ENCODE results near the gene TSPEAR.

Gene TSPEAR

DNA sequence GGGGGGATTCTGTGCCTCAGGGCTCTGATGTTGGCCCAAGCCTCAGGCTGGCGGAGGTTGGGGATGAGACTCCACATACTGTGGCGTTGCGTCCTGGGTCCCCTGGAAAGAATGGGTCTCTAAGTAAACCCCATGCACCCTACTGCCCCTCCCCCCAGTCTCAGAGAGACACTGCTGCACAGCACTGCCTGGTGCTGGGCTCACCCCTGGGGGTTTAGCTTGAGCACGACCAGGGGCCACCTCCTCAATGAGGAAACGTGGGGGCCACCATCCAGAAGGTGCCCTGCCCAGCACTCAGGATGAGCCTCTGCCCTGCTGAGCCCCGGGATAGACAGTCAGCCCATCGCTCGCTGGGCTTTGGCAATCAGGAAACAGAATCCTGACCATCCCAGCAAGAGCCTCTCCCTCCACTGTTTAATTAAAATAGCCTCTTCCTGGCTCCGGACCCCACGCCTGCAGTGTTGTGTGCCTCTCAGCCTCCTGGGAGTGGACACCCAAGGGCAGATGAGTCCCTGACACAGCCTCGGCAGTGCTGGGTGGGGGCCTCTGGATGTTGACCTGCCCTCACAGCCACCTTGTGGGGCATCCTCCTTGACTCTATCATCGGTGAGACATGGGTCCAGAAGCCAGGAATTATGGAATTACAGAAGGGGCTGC, 141.4 kb downstream of the TSPEAR start:
- no peak overlapping the region for H3K27ac ChIP-seq
- TF ChIP-seq, protein P1, sequence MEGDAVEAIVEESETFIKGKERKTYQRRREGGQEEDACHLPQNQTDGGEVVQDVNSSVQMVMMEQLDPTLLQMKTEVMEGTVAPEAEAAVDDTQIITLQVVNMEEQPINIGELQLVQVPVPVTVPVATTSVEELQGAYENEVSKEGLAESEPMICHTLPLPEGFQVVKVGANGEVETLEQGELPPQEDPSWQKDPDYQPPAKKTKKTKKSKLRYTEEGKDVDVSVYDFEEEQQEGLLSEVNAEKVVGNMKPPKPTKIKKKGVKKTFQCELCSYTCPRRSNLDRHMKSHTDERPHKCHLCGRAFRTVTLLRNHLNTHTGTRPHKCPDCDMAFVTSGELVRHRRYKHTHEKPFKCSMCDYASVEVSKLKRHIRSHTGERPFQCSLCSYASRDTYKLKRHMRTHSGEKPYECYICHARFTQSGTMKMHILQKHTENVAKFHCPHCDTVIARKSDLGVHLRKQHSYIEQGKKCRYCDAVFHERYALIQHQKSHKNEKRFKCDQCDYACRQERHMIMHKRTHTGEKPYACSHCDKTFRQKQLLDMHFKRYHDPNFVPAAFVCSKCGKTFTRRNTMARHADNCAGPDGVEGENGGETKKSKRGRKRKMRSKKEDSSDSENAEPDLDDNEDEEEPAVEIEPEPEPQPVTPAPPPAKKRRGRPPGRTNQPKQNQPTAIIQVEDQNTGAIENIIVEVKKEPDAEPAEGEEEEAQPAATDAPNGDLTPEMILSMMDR (conservative IDR thresholded peaks at IDR 0.05), result no peak

DNA sequence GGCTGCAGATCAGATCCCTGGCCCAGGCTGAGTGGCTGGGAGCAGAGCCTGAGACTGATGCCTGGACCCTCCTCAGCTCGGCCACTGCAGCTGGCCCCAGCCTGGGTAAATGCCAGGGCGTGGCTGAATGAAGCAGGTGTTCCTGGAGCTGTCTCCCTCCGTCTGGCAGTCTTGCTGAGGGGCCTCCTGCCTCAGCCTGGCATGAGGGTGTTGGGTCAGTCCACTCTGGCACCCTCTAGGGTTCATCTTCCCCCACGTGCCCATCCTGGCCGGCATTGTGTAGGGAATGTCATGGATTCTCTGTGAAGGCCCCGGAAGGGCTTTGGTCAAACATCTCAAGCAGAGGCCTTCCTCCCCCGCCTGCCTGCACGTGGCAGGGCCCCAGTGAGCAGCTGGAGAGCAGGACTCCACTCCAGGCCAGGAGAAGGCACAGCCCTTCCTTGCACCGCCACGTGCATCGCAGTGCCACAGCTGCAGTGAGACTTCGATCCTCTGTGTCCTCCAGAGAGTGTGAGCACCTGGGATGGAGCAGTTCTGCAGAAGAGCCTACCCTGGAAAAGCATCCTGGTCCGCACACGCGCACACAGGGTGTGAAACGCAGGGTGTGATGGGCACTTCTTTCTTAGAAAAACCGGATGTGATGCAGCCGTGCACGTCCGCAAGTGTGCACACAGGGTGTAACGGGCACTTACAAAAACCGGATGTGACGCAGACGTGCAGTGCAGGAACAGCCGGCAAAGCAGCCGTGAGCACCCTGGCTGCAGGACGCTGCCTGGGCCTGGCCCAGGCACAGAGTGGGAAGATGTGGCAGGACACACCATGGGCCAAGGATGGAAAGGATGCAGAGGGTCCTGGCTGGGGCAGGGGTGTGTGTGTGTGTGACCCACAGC, 142.5 kb downstream of the TSPEAR start:
- H3K27ac ChIP-seq, result no peak overlapping the region
- TF ChIP-seq, protein P1 (conservative IDR thresholded peaks at IDR 0.05), result no peak

DNA sequence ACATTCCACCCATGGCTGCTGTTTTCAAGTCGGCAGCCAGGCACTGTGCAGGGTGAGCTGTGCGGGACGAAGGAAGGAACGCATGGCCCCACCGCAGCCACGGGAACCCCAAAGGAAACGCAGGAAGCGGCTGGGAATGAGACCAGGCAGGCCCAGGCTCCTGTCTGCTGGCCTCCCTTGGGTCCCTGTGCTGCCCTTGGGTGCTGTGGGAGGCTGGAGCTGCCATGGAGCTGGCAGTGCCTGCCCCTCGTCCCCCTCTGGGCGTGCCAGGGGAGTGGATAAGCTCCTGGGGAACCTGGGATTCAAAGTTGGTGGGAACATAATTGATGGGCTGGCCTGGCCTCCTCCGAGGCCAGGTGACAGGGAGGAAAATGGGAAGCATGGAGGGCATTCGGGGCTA, 143.1 kb downstream of the TSPEAR start:
- no peak overlapping the region for H3K27ac ChIP-seq
- TF ChIP-seq, protein P1 (conservative IDR thresholded peaks at IDR 0.05), result no peak

DNA sequence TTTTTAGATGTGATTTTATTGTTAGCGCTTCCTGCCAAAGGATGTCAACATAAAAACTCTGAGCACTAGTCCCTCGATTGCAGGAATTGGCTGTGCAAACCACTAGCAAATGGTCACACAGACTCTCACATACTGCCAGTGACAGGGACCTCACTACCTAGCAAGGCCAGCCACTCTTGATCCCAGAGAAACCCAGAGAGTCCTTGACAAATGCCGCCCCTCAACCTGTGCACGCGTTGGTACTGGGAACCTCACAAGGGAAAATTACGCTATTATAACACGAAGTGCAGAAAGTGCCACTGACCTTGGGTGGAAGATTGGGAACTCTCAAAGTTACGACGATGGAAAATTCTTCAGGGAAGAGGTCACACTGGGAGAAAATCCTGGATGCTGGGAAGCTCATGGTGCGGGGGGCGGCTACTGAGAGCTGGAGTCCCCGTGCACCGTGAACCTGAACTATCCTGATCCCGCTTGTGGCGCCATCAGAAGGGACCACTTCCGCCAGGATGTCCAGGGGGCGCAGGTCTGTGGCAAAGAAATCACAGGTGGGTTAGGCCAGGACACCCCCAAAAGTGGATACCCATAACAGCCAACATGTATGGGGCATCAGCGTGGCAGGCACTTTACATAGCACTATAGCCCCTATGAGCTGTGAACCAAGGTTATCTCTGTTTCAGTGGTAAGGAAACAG, 143.7 kb downstream of the TSPEAR start:
- TF ChIP-seq, protein P1 (conservative IDR thresholded peaks at IDR 0.05), result no peak
- no peak overlapping the region for H3K27ac ChIP-seq

DNA sequence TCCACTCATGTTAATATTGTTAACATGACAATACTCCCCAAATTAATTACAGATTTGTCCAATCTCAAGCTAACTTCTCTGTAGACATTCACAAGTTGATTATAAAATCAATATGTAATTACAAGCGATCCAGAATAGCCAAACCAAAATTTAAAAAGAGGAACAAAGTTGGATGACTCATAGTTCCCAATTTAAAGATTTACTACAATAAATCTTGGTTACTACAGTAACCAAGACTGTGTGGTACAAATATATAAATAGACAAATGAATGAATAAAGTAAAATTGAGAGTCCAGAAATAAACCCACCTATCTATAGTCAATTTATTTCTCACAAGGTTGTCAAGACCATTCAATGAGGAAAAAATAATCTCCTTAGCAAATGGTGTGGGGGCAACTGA, 145.0 kb downstream of the TSPEAR start:
- no peak overlapping the region for H3K27ac ChIP-seq
- TF ChIP-seq, protein P1 (conservative IDR thresholded peaks at IDR 0.05), result no peak

DNA sequence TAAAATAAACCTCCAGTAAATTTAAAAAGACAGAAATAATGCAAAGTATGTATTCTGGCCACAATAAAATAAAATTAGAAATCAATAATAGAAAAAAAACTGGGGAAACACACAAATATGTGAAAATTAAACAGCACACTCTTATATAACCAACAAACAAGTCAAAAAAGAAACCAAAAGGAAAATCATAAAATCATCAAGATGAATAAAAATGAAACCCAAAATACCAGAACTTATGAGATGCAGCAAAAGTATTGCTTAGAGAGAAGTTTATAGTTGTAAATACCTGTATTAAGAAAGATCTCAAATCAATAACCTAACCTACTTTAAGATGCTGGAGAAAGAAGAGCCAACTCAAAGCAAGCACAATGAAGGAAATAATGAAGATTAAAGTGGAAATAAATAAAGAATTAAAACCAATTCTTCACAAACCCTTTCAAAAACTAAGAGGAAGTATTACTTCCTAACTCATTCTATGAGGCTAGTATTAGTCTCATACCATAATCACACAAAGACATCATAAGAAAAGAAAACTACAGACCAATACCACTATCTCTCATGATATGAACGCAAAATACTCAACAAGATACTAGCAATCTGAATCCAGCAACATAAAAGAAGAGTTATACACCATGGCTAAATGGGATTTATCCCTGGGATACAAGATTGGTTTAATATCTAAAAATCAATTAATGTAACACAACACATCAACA, 146.3 kb downstream of the TSPEAR start:
- no peak overlapping the region for H3K27ac ChIP-seq
- TF ChIP-seq, protein P1 (conservative IDR thresholded peaks at IDR 0.05), result no peak
